HCT116 (cell line): ENCODE results near the gene RFLNA.

ENCODE experiments used
- POLR2AphosphoS5 ChIP-seq: IDR thresholded peaks from 2 replicates; pipeline ENCODE4 v1.6.1; 2011; ENCODE audit warnings: mild to moderate bottlenecking, low read depth, low read length, moderate library complexity
- SRF ChIP-seq: IDR thresholded peaks from 2 replicates; pipeline ENCODE4 v1.6.1; 2012; ENCODE audit warnings: low read depth
- TCF7L2 ChIP-seq: IDR thresholded peaks from 2 replicates; pipeline ENCODE4 v1.7.0; 2011; ENCODE audit warnings: borderline replicate concordance, inconsistent platforms; ENCODE audit not compliant: insufficient read depth, insufficient read length; ENCODE audit errors: extremely low read depth
- ZNF274 ChIP-seq: fragments of 200-500 bp; sonication (Bioruptor generic); IDR thresholded peaks from 2 replicates; pipeline ENCODE4 v1.6.1; 2014; ENCODE audit warnings: mild to moderate bottlenecking, low read depth, low read length, inconsistent platforms
- TF ChIP-seq, protein P1 (sequence below), 3 experiments: fragments of 200-600 bp in 1 of 3; sonication (generic) in 1 of 3; IDR thresholded peaks in 2 of 3; conservative IDR thresholded peaks in 1 of 3; 2 replicates each; pipeline ENCODE4 v1.5.1; 2012 to 2017; ENCODE audit warnings: low read depth in 2 of 3, low read length in 2 of 3, antibody characterized with exemption in 1 of 3, borderline replicate concordance in 1 of 3, control low read depth in 1 of 3, mild to moderate bottlenecking in 1 of 3, mixed read lengths in 1 of 3, mixed run types in 1 of 3, moderate library complexity in 1 of 3; ENCODE audit not compliant: insufficient read depth in 1 of 3

DNA sequence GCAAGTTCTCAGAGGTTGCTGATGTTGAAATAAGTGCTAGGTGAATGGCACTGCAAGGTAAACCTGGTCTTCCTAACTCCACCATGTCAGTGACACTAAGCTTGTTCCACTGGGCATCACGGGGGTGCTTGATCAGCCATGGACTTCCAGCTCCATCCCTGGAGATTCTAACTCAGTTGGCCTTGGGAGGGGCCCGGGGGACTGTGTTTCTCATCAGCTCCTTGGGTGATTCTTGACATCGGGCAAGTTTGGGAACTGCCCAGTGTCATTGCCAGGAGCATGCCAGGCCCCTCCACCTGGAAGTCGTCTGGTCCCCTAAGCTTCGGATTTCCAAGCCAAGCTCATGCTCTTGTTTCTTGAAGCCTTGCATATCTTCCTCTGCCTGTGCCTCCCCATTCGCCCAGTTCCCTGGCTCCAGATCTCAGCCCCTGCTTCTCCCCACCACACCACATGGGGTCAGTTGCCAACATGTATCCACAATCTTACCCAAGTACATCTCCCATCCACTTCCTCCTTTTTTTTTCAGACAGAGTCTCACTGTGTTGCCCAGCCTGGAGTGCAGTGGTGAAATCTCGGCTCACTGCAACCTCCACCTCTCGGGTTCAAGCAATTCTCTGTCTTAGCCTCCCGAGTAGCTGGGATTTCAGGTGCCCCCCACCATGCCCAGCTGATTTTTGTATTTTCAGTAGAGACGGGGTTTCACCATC lies 30.7 kb upstream of the RFLNA start:
- TF ChIP-seq TCF7L2 (no peak), POLR2AphosphoS5 (no peak), ZNF274 (no peak), SRF (no peak)
- TF ChIP-seq, protein P1, sequence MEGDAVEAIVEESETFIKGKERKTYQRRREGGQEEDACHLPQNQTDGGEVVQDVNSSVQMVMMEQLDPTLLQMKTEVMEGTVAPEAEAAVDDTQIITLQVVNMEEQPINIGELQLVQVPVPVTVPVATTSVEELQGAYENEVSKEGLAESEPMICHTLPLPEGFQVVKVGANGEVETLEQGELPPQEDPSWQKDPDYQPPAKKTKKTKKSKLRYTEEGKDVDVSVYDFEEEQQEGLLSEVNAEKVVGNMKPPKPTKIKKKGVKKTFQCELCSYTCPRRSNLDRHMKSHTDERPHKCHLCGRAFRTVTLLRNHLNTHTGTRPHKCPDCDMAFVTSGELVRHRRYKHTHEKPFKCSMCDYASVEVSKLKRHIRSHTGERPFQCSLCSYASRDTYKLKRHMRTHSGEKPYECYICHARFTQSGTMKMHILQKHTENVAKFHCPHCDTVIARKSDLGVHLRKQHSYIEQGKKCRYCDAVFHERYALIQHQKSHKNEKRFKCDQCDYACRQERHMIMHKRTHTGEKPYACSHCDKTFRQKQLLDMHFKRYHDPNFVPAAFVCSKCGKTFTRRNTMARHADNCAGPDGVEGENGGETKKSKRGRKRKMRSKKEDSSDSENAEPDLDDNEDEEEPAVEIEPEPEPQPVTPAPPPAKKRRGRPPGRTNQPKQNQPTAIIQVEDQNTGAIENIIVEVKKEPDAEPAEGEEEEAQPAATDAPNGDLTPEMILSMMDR (IDR thresholded peaks at IDR 0.05 in 2 of 3, conservative IDR thresholded peaks at IDR 0.05 in 1 of 3; ENCODE audit: borderline replicate concordance in 1 of 3, insufficient read depth in 1 of 3, low read depth in 2 of 3, low read length in 2 of 3), result no peak
